Hepatocyte (in vitro differentiated cells): Measurements from ENCODE around the gene CCNI. TPM values are rescaled to one million over a fixed set of nuclear protein-coding genes. Genes with fewer than 3 reads are reported as not detected.

Experiments
- DNase-seq: peaks from one replicate; pipeline ENCODE4 v3.0.0-alpha.2; 2016; ENCODE audit warnings: low spot score
- H2AFZ ChIP-seq: fragments of 200-600 bp; sonication (generic); 2 replicates; pipeline ENCODE4 v1.6.0; 2016; ENCODE audit warnings: antibody characterized with exemption, mild to moderate bottlenecking
- H3K27ac ChIP-seq: fragments of 200-600 bp; sonication (generic); 2 replicates; pipeline ENCODE4 v1.5.1; 2016; ENCODE audit warnings: mild to moderate bottlenecking
- H3K27me3 ChIP-seq: fragments of 200-600 bp; sonication (generic); 2 replicates; pipeline ENCODE4 v1.6.1; 2016
- H3K36me3 ChIP-seq: fragments of 200-600 bp; sonication (generic); replicated peaks from 2 replicates; pipeline ENCODE4 v1.5.1; 2016; ENCODE audit warnings: low read depth; ENCODE audit not compliant: insufficient read depth
- H3K4me1 ChIP-seq: fragments of 200-600 bp; sonication (generic); 2 replicates; pipeline ENCODE4 v1.5.1; 2016; ENCODE audit warnings: mild to moderate bottlenecking, moderate library complexity; ENCODE audit not compliant: insufficient read depth
- H3K4me2 ChIP-seq: fragments of 200-600 bp; sonication (generic); 2 replicates; pipeline ENCODE4 v1.6.0; 2016
- H3K4me3 ChIP-seq: fragments of 200-600 bp; sonication (generic); 2 replicates; pipeline ENCODE4 v1.5.1; 2016; ENCODE audit warnings: mild to moderate bottlenecking
- H3K79me2 ChIP-seq: fragments of 200-600 bp; sonication (generic); 2 replicates; pipeline ENCODE4 v1.6.0; 2017; ENCODE audit warnings: mild to moderate bottlenecking
- H3K9me2 ChIP-seq: fragments of 200-600 bp; sonication (generic); replicated peaks from 2 replicates; pipeline ENCODE4 v1.6.0; 2017; ENCODE audit warnings: mild to moderate bottlenecking; ENCODE audit not compliant: insufficient read depth
- H3K9me3 ChIP-seq: fragments of 200-600 bp; sonication (generic); 2 replicates; pipeline ENCODE4 v1.5.1; 2016; ENCODE audit warnings: low read depth, mild to moderate bottlenecking
- H4K20me1 ChIP-seq: fragments of 200-600 bp; sonication (generic); 2 replicates; pipeline ENCODE4 v1.6.0; 2016; ENCODE audit warnings: mild to moderate bottlenecking; ENCODE audit not compliant: insufficient read depth, poor library complexity, severe bottlenecking
- CTCF ChIP-seq: fragments of 200-600 bp; sonication (generic); IDR thresholded peaks from 2 replicates; pipeline ENCODE4 v1.5.1; 2016; ENCODE audit warnings: antibody characterized with exemption, mild to moderate bottlenecking; ENCODE audit not compliant: poor library complexity
- EZH2 ChIP-seq: fragments of 200-600 bp; sonication (generic); IDR thresholded peaks from 2 replicates; pipeline ENCODE4 v1.6.1; 2016; ENCODE audit warnings: antibody characterized with exemption, mild to moderate bottlenecking, borderline replicate concordance
- EZH2phosphoT487 ChIP-seq: fragments of 200-600 bp; sonication (generic); IDR thresholded peaks from one replicate; pipeline ENCODE4 v1.6.1; 2018; ENCODE audit warnings: antibody characterized with exemption, mild to moderate bottlenecking, low read depth, moderate library complexity; ENCODE audit not compliant: unreplicated experiment, severe bottlenecking
- WGBS: methylation state at CpG from one replicate; pipeline ENCODE4 v1.1.6; 2016; ENCODE audit warnings: low lambda C conversion rate; ENCODE audit errors: missing lambda C conversion rate; 5-methylcytosine and 5-hydroxymethylcytosine counted together
- polyA plus RNA-seq: library from polyadenylated mRNA; unstranded; fragments of >200 nt; fragmentation: Nextera tagmentation; extraction: Ambion mirVana; gene quantifications from 2 replicates; pipeline ENCODE4 v1.2.1, GENCODE V29; 2016
- total RNA-seq: library from RNA; depleted of rRNA; stranded (reverse); fragments of >200 nt; gene quantifications from 2 replicates; pipeline ENCODE4 v1.2.3, GENCODE V29; 2014

CCNI gene
- total and polyA plus RNA-seq, 2 experiments from 2014 or later = 160 to 212 TPM

GRCh38 chr4:77010841-77011354, 64.9 kb downstream of the CCNI start:
- Histone ChIP-seq H3K27ac (no peak overlapping the region), H3K4me1 (peaks cover 16% of the 10 kb centered on the region), H4K20me1 (no peaks in the 10 kb centered on the region), H3K9me3 (no peaks in the 10 kb centered on the region), H3K27me3 (no peaks in the 10 kb centered on the region), H3K9me2 (no peaks in the 10 kb centered on the region), H3K36me3 (no peaks in the 10 kb centered on the region), H3K79me2 (peaks cover 11% of the 10 kb centered on the region), H3K4me3 (no peak overlapping the region), H3K4me2 (no peak overlapping the region), H2AFZ (no peak overlapping the region)
- 93% methylated on average over 3 of the region's 3 CpGs for whole genome bisulfite sequencing
- DNase-seq = no peak
- no peak for TF ChIP-seq CTCF
- no peak for TF ChIP-seq EZH2phosphoT487
- TF ChIP-seq EZH2 = no peak

- no peaks in the 10 kb centered on the region for H3K36me3 ChIP-seq
- no peak overlapping the region for H3K27ac ChIP-seq
- H3K4me1 ChIP-seq = peaks cover 16% of the 10 kb centered on the region
- H4K20me1 ChIP-seq = no peaks in the 10 kb centered on the region
- no peak overlapping the region for H3K4me3 ChIP-seq
- no peak for DNase-seq
- no peak overlapping the region for H2AFZ ChIP-seq
- no peaks in the 10 kb centered on the region for H3K9me3 ChIP-seq
- H3K9me2 ChIP-seq = no peaks in the 10 kb centered on the region
- no peaks in the 10 kb centered on the region for H3K27me3 ChIP-seq
- H3K4me2 ChIP-seq = no peak overlapping the region
- peaks cover 11% of the 10 kb centered on the region for H3K79me2 ChIP-seq
- TF ChIP-seq EZH2 (no peak), EZH2phosphoT487 (no peak), CTCF (no peak)
Measured at GRCh38 chr4:77009511-77010115, 66.2 kb downstream of the CCNI start.

- TF ChIP-seq EZH2 (no peak), EZH2phosphoT487 (no peak), CTCF (no peak)
- Histone ChIP-seq H4K20me1 (no peaks in the 10 kb centered on the region), H3K4me3 (no peak overlapping the region), H2AFZ (no peak overlapping the region), H3K9me3 (no peaks in the 10 kb centered on the region), H3K9me2 (no peaks in the 10 kb centered on the region), H3K27me3 (no peaks in the 10 kb centered on the region), H3K27ac (peak overlapping the region; percentile 7), H3K4me1 (peaks cover 21% of the 10 kb centered on the region), H3K79me2 (peaks cover 15% of the 10 kb centered on the region), H3K36me3 (no peaks in the 10 kb centered on the region), H3K4me2 (no peak overlapping the region)
- no peak for DNase-seq
- WGBS = 22% methylated on average over 1 of the region's 1 CpG
Measured at GRCh38 chr4:77007358-77008230, 68.2 kb downstream of the CCNI start.
